GM12878 (cell line): ENCODE data around the gene PSG11. TPM values are rescaled to one million over a fixed set of nuclear protein-coding genes. Genes with fewer than 3 reads are reported as not detected.
"Not testable (repeated sequence)": the region's sequence is repeated elsewhere in the genome, so short reads cannot be mapped to it uniquely, and the experiment has no call there.

Experiments used
- ATAC-seq: fragments of 200-7000 bp; cut with Tn5 transposase; 3 replicates; pipeline ENCODE4 v1.9.1; 2020; ENCODE audit warnings: mild to moderate bottlenecking, moderate library complexity
- BruUV-seq: library from RNA; stranded (reverse); fragments of 400-500 nt; replicated peaks from 2 replicates; lab custom pipeline; 2021; lab: Mats Ljungman, UMichigan
- CTCF ChIA-PET: fragments of 300-600 bp; sonication (Branson Sonifier 250); formaldehyde crosslinking; extraction: SDS; loops from one replicate; lab custom pipeline; 2021; ENCODE audit warnings: inconsistent platforms; lab: Yijun Ruan, JAX
- POLR2A ChIA-PET: fragments of 350-600 bp; formaldehyde crosslinking; extraction: SDS; loops from one replicate; lab custom pipeline; 2021; ENCODE audit warnings: inconsistent platforms; lab: Charles Lee
- RAD21 ChIA-PET: fragments of 300-600 bp; sonication (Branson Sonifier 250); formaldehyde crosslinking; loops from one replicate; lab custom pipeline; 2023; ENCODE audit warnings: antibody characterized with exemption; ENCODE audit not compliant: unreplicated experiment; lab: Charles Lee
- SMC1A ChIA-PET: fragments of 300-600 bp; sonication (Branson Sonifier 250); formaldehyde crosslinking; loops from one replicate; lab custom pipeline; 2023; ENCODE audit not compliant: unreplicated experiment, uncharacterized antibody; lab: Charles Lee
- DNase-seq: peaks from one replicate; pipeline ENCODE4 v3.0.0-alpha.2; 2011; ENCODE audit warnings: low read depth, low spot score
- FAIRE-seq: peaks from 3 replicates; lab custom pipeline; 2011; peaks lifted over from hg19 to GRCh38; lab: Jason Lieb, UNC
- H2AFZ ChIP-seq: 2 replicates; pipeline ENCODE4 v1.6.0; 2011; ENCODE audit warnings: low read depth, low read length, control low read depth; ENCODE audit not compliant: control insufficient read depth
- H3K27ac ChIP-seq: 2 replicates; pipeline ENCODE4 v1.5.1; 2011; ENCODE audit warnings: control low read depth; ENCODE audit not compliant: control insufficient read depth, insufficient read depth
- H3K27me3 ChIP-seq, 2 experiments: replicated peaks in 1 of 2; 2 replicates each; pipeline versions ENCODE4 v1.6.0 to v1.6.1; 2011; ENCODE audit warnings: low read length in 1 of 2; ENCODE audit not compliant: control insufficient read depth in 2 of 2, insufficient read depth in 2 of 2
- H3K36me3 ChIP-seq, 2 experiments: 2 replicates each; pipeline ENCODE4 v1.5.1; 2011; ENCODE audit warnings: low read length in 1 of 2; ENCODE audit not compliant: control insufficient read depth in 2 of 2, insufficient read depth in 2 of 2
- H3K4me1 ChIP-seq: 2 replicates; pipeline ENCODE4 v1.6.1; 2011; ENCODE audit warnings: mild to moderate bottlenecking, low read length, moderate library complexity, mixed read lengths; ENCODE audit not compliant: control insufficient read depth, insufficient read depth
- H3K4me2 ChIP-seq: 2 replicates; pipeline ENCODE4 v1.6.0; 2011; ENCODE audit warnings: control low read depth; ENCODE audit not compliant: control insufficient read depth, insufficient read depth
- H3K4me3 ChIP-seq: fragments of 200-600 bp; sonication (generic); 2 replicates; pipeline ENCODE4 v1.5.1; 2016
- H3K79me2 ChIP-seq: 2 replicates; pipeline ENCODE4 v1.6.0; 2011; ENCODE audit warnings: low read length; ENCODE audit not compliant: control insufficient read depth, insufficient read depth
- H3K9ac ChIP-seq: 2 replicates; pipeline ENCODE4 v1.8.0; 2011; ENCODE audit warnings: low read length, control low read depth, mixed read lengths; ENCODE audit not compliant: control insufficient read depth, insufficient read depth
- H3K9me3 ChIP-seq: replicated peaks from 3 replicates; pipeline ENCODE4 v1.5.1; 2011; ENCODE audit warnings: mild to moderate bottlenecking, low read length; ENCODE audit not compliant: control insufficient read depth, insufficient read depth
- H4K20me1 ChIP-seq: 2 replicates; pipeline ENCODE4 v1.6.0; 2011; ENCODE audit not compliant: control insufficient read depth, insufficient read depth
- CBFB ChIP-seq: IDR thresholded peaks from 2 replicates; pipeline ENCODE4 v1.6.1; 2016; ENCODE audit warnings: antibody characterized with exemption, low read depth
- WGBS: methylation state at CpG from one replicate; pipeline ENCODE4 v1.1.6; 2016; ENCODE audit warnings: low lambda C conversion rate; ENCODE audit not compliant: insufficient replicate concordance, insufficient coverage; ENCODE audit errors: missing lambda C conversion rate; 5-methylcytosine and 5-hydroxymethylcytosine counted together
- in situ Hi-C: fragments of 300-500 bp; cut with MboI; formaldehyde crosslinking; loops from 9 replicates; pipeline ENCODE4 v1.14.3; 2018; ENCODE audit warnings: mixed read lengths
- intact Hi-C: fragments of 100-400 bp; cut with micrococcal nuclease; formaldehyde crosslinking; loops from one replicate; pipeline ENCODE4 v1.14.2; 2022; ENCODE audit not compliant: unreplicated experiment
- polyA plus RNA-seq, 11 experiments: library from polyadenylated mRNA; depleted of rRNA in 4 of 11; unstranded in 6 of 11; stranded (reverse) in 5 of 11; fragments of >200 nt; fragmentation: Nextera tagmentation in 4 of 11; fragmentation: Illumina TruSeq in 1 of 11; extraction: Ambion mirVana in 4 of 11; extraction: Trizol in 1 of 11; gene quantifications; 1 replicate in 1 of 11; 2 replicates in 10 of 11; pipeline versions ENCODE4 v1.2.1 to v1.2.3, GENCODE V29; 2011 to 2016; ENCODE audit warnings: inconsistent platforms in 2 of 11, missing spikeins in 2 of 11, low read depth in 1 of 11
- total RNA-seq, 4 experiments: library from RNA; depleted of rRNA in 3 of 4; stranded (reverse); fragments of >200 nt in 3 of 4; fragmentation: Illumina TruSeq in 1 of 4; extraction: Trizol in 1 of 4; gene quantifications; 2 replicates each; pipeline versions ENCODE4 v1.2.1 to v1.2.3, GENCODE V29; 2013 to 2021

Gene PSG11
- total and polyA plus RNA-seq, 10 of the 15 experiments (the other 5 are each of a cell fraction or from before 2014, with no cell fraction given): not detected

GRCh38 chr19:42985588-42985987 lies 40.7 kb downstream of the PSG11 start:
- SMC1A ChIA-PET: no interaction called here
- no peak overlapping the region for H3K4me3 ChIP-seq
- no peak overlapping the region for H3K9ac ChIP-seq
- POLR2A ChIA-PET: no interaction called here
- H3K79me2 ChIP-seq: no peaks in the 10 kb centered on the region
- no peaks in the 10 kb centered on the region for H3K36me3 ChIP-seq
- no peak overlapping the region for H3K27ac ChIP-seq
- no peaks in the 10 kb centered on the region for H4K20me1 ChIP-seq
- H3K4me2 ChIP-seq: no peak overlapping the region
- intact Hi-C loops: no loop called here
- H3K27me3 ChIP-seq: no peaks in the 10 kb centered on the region
- no peaks in the 10 kb centered on the region for H3K9me3 ChIP-seq
- RAD21 ChIA-PET: no interaction called here
- ATAC-seq: no peak
- BruUV-seq: no TSS peak
- no peaks in the 10 kb centered on the region for H3K4me1 ChIP-seq
- no peak for FAIRE-seq
- CTCF ChIA-PET: interaction anchor here (0.6 kb wide), 1 partner anchor 165 kb away, joined by 3 read pairs; no protein-coding TSS in a partner anchor
- no peak for TF ChIP-seq CBFB
- TF ChIP-seq, all 136 proteins: peak for 0
- in situ Hi-C loops: no loop called here
- 18% methylated on average over 4 of the region's 4 CpGs for WGBS
- no peak overlapping the region for H2AFZ ChIP-seq
- no peak for DNase-seq

- H3K4me1 ChIP-seq, intact Hi-C loops, H3K4me2 ChIP-seq, FAIRE-seq, H3K27me3 ChIP-seq, H4K20me1 ChIP-seq, SMC1A ChIA-PET, POLR2A ChIA-PET, CTCF ChIA-PET, in situ Hi-C loops, ATAC-seq, H3K27ac ChIP-seq, H3K79me2 ChIP-seq, DNase-seq, H3K9me3 ChIP-seq, BruUV-seq, H3K4me3 ChIP-seq, H3K9ac ChIP-seq, RAD21 ChIA-PET, H2AFZ ChIP-seq, H3K36me3 ChIP-seq: not testable (repeated sequence)
Observed at GRCh38 chr19:42982111-42982510, 44.2 kb downstream of the PSG11 start.

- DNase-seq, H3K9me3 ChIP-seq, BruUV-seq, H2AFZ ChIP-seq, RAD21 ChIA-PET, POLR2A ChIA-PET, H4K20me1 ChIP-seq, H3K79me2 ChIP-seq, H3K4me1 ChIP-seq, intact Hi-C loops, FAIRE-seq, H3K4me2 ChIP-seq, ATAC-seq, H3K9ac ChIP-seq, H3K36me3 ChIP-seq, CTCF ChIA-PET, SMC1A ChIA-PET, H3K27ac ChIP-seq, in situ Hi-C loops, H3K4me3 ChIP-seq, H3K27me3 ChIP-seq: not testable (repeated sequence)
- WGBS: 22% methylated on average over 5 of the region's 5 CpGs
Observed at GRCh38 chr19:42971451-42971850, 54.8 kb downstream of the PSG11 start.
